Fibroblast of skin of right biceps (primary cell): ENCODE data around the gene TMTC2.
"Not testable (repeated sequence)": the region's sequence is repeated elsewhere in the genome, so short reads cannot be mapped to it uniquely, and the experiment has no call there.

Experiments
- DNase-seq: peaks from one replicate; pipeline ENCODE4 v3.0.0-alpha.2; 2013

TMTC2 gene

GRCh38 chr12:83093426-83093825, 406.7 kb downstream of the TMTC2 start:
- no peak for DNase-seq

- no peak for DNase-seq
These were observed 411.1 kb downstream of the TMTC2 start for GRCh38 chr12:83097643-83098342.

GRCh38 chr12:83099436-83099835, 412.7 kb downstream of the TMTC2 start:
- no peak for DNase-seq

GRCh38 chr12:83102499-83102898, 415.8 kb downstream of the TMTC2 start:
- DNase-seq = peak; percentile 27

- no peak for DNase-seq
These were observed 420.2 kb downstream of the TMTC2 start for GRCh38 chr12:83106873-83107272.

- DNase-seq = no peak
These were observed 423.7 kb downstream of the TMTC2 start for GRCh38 chr12:83110424-83110823.

- peak; percentile 12 for DNase-seq
These were observed 427.2 kb downstream of the TMTC2 start for GRCh38 chr12:83113945-83114344.

GRCh38 chr12:83114966-83115365, 428.3 kb downstream of the TMTC2 start:
- DNase-seq = no peak

GRCh38 chr12:83117926-83118325, 431.2 kb downstream of the TMTC2 start:
- not testable (repeated sequence) for DNase-seq

GRCh38 chr12:83121897-83122622, 435.4 kb downstream of the TMTC2 start:
- no peak for DNase-seq

- no peak for DNase-seq
These were observed 435.9 kb downstream of the TMTC2 start for GRCh38 chr12:83122623-83122934.

- no peak for DNase-seq
These were observed 436.3 kb downstream of the TMTC2 start for GRCh38 chr12:83123039-83123438.

- DNase-seq = peak; percentile 19
These were observed 441.8 kb downstream of the TMTC2 start for GRCh38 chr12:83128540-83128939.

- DNase-seq = no peak
These were observed 443.5 kb downstream of the TMTC2 start for GRCh38 chr12:83130178-83130577.

- no peak for DNase-seq
These were observed 445.7 kb downstream of the TMTC2 start for GRCh38 chr12:83132360-83132759.

- DNase-seq = no peak
These were observed 449.7 kb downstream of the TMTC2 start for GRCh38 chr12:83136411-83136810.

- no peak for DNase-seq
These were observed 453.4 kb downstream of the TMTC2 start for GRCh38 chr12:83140135-83140534.

- no peak for DNase-seq
These were observed 454.8 kb downstream of the TMTC2 start for GRCh38 chr12:83141460-83141994.

- DNase-seq = no peak
These were observed 456.2 kb downstream of the TMTC2 start for GRCh38 chr12:83142914-83143313.

- DNase-seq = no peak
These were observed 457.2 kb downstream of the TMTC2 start for GRCh38 chr12:83143950-83144349.

- no peak for DNase-seq
These were observed 458.7 kb downstream of the TMTC2 start for GRCh38 chr12:83145325-83145840.

GRCh38 chr12:83147341-83147740, 460.6 kb downstream of the TMTC2 start:
- DNase-seq = no peak

- no peak for DNase-seq
These were observed 463.3 kb downstream of the TMTC2 start for GRCh38 chr12:83149987-83150386.
